HG03025 (cell line): ENCODE results near the gene SPPL2B.

Source experiments
- ATAC-seq: cut with Tn5 transposase; IDR thresholded peaks from one replicate; pipeline ENCODE4 v1.9.1; 2021; ENCODE audit warnings: mild to moderate bottlenecking, moderate library complexity; ENCODE audit not compliant: unreplicated experiment, low FRiP score

Gene SPPL2B

GRCh38 chr19:2399582-2399981, 71.1 kb downstream of the SPPL2B start:
- no peak for ATAC-seq
